Measurements from ENCODE around the gene PYGB.

The PYGB gene

GRCh38 chr20:25271486-25272222 is 23.8 kb downstream of the PYGB start:
- no peak for DNase-seq

DNA sequence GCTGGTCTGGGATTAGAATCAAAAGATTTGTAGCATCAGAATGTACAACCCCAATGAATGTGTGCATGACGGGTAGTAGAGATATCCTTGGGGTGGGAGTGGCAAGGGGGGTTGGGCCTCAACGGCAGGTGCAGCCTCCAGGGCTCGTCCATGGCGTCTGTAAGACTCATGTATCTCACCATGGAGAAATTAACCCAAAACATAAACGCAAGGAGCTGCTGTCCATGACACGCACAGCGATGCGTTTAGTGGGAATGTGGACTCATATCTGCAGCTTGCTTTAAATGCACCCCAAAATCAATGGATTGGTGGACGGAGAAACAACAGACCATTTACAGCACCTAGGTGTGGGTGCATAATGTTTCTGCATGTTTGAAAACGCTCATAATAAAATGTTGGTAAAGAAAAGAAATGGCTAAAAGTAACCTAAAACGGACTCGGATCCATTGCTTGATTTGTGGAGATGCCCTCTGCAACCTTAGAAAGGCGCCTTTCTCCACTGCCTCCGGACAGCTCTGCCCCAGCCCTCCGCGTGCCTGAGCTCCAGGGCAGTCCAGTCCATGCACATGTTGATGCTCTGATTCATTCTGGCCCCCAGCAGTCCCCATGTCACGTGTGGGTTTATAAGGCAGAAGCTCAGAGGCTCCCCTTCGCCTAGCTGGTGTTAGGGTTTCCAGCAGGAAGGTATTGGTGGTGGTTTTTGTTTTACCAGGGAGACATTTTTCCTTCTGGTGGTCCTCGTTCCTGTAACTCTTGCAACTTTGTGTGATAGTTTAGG is 24.5 kb downstream of the PYGB start:
- no peak for DNase-seq

- no peak for DNase-seq
Observed at GRCh38 chr20:25273046-25273445, 25.2 kb downstream of the PYGB start.

DNA sequence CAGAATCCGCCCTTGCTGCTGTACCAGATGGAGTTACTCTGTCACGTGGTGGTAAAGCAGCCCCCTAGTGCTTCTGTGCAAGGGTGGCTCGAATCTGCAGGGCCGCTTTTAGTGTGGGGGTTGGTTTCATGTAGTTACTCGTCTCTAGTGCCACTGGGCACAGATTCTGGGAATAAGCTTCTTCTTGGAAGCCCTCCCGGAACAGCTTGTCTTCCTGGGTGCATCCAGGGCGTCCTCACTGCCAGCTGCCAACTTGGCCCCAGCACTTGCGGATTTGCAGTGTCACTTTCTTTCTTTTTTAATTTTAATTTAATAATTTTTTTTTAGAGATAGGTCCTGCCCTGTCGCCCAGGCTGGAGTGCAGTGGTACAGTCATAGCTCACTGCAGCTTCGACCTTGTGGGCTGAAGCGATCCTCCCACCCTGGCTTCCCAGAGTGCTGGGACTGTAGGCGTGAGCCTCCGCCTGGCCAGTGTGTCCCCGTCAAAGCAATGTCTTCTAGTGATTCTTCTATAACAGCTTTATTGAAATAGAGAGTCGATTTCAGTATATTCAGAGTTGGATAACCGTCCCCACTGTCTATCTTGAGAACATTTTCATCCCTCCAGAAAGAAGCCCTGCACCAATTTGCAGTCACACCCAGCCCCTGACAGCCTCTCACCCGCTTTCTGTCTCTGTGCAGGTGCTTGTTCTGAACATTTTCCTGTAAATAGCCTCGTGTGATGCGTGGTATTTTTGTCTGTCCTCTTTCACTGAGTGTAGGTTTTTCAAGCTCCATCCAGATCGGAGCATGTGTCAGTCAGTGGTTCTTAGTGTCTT is 25.9 kb downstream of the PYGB start:
- DNase-seq: no peak

- DNase-seq: no peak
Observed at GRCh38 chr20:25274481-25274880, 26.6 kb downstream of the PYGB start.

- no peak for DNase-seq
Observed at GRCh38 chr20:25274891-25275812, 27.3 kb downstream of the PYGB start.

- no peak for DNase-seq
Observed at GRCh38 chr20:25275813-25276532, 28.1 kb downstream of the PYGB start.

DNA sequence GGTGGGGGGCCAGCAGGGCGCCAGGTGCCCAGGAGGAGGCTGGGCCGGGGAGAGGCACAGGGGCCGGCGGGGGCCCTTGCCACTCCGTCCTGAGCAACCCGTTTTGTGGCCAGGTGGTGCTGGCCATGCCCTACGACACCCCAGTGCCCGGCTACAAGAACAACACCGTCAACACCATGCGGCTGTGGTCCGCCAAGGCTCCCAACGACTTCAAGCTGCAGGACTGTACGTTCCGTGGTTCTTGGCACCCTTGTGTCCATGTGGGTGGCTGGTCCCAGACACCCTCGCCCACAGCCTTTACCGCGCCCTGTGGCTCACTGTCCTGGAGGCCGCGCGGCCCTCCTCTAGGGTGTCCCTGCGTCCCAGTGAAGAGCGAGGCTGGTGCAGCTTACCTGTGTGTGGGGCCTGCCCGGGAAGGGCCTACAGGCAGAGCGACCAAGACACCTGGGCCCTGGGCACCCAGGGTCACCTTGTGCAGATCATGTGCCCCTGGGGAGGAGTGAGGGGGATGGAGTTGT is 28.7 kb downstream of the PYGB start:
- no peak for DNase-seq

- no peak for DNase-seq
Observed at GRCh38 chr20:25277051-25277801, 29.3 kb downstream of the PYGB start.

- no peak for DNase-seq
Observed at GRCh38 chr20:25277941-25278521, 30.1 kb downstream of the PYGB start.

GRCh38 chr20:25278636-25279361 is 30.9 kb downstream of the PYGB start:
- no peak for DNase-seq

GRCh38 chr20:25279403-25279802 is 31.5 kb downstream of the PYGB start:
- DNase-seq: no peak

DNA sequence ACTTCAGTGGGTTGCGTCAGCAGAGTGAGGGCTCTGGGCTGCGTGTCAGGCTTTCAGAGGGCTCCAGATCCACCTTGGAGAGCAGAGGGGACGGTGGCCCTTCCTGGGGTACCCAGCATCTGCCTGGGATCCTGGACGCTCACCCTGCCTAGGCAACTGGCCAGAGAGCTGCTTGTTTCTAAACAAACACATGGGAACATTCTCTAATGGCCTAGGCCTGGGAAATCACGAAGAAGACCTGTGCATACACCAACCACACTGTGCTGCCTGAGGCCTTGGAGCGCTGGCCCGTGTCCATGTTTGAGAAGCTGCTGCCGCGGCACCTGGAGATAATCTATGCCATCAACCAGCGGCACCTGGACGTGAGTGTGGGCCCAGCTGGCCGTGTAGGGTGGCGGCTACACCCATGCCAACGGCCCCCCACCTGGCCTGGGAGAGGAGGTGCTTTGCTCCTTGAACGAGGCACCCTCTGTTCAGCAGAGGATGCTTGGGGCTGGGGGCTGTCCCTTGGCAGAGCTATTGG is 32.2 kb downstream of the PYGB start:
- DNase-seq: no peak

DNA sequence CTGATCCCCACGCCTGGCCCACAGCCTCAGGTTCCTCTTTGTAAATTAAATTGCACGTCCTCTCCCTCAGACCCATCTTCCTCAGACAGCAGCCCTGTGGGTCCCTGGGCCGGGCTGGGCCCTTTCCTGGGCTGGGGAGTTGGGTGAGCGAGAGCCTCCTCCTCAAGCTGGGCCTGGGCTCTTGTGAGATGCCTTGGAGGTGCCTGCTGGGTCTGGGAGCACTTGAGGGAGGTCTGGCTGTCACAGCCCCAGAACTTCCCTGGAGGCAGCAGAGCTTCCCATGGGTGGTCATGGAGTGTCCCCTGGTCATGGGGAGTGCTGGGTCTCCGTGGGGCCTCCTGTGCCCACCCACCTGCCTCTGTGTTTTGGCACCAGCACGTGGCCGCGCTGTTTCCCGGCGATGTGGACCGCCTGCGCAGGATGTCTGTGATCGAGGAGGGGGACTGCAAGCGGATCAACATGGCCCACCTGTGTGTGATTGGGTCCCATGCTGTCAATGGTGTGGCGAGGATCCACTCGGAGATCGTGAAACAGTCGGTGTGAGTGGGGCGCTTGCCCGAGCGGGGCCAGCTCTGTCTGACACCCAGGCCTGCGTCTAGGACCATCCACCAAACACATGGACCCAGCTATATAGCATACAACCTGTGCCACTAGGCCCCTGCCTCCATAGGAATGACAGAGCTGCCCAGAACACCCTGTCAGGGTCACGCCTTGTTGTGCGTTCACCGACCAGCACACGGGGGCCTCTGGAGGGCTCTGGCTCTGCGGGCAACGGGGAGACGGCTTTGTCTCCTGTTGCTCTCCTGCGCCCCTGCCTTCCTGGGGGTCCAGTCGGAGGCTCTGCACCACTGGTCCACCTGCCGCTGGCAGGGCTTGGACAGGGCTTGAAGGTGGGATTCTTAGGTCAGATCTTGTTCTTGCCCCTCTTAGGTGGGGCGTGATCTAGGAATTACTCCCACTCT is 33.0 kb downstream of the PYGB start:
- no peak for DNase-seq

GRCh38 chr20:25281541-25281991 is 33.7 kb downstream of the PYGB start:
- DNase-seq: no peak

DNA sequence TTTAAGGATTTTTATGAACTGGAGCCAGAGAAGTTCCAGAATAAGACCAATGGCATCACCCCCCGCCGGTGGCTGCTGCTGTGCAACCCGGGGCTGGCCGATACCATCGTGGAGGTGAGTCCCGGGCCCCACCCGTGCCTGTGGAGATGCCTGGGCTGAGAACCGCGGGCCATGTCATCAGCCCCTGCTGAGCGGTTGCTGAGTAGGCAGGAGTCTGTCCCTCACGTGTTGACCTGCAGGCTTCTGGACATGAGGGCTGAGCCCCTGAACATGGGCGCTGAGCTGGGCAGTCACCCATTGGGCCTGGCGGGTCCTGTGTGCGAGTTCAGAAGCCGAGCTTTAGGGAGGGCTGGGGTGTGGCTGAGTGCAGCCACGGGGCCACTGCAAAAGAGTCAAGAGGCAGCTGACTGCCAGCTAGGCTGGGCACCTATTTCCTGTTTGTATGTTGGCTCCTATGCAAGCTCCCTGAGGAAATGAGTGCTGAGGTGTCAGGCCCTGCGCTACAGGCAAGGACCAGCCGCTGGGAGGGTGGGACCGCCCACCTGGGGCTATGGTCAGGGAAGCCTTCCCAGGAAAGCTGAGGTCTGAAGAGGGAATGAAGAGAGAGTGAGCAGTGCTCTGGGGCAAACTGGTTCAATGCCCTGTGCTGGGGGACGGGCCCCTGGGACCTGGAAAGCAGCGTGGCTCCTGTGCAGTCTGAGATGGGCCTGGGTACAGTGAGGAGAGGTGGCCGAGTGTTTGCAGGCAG is 34.3 kb downstream of the PYGB start:
- no peak for DNase-seq

GRCh38 chr20:25282796-25283195 is 34.9 kb downstream of the PYGB start:
- DNase-seq: no peak
